IPS-15b (cell line): ENCODE results near the gene CMTM6.

ENCODE experiments used
- H3K27me3 ChIP-seq: one replicate; pipeline ENCODE4 v1.6.1; 2013; ENCODE audit warnings: low read length; ENCODE audit not compliant: control insufficient read depth, insufficient read depth
- H3K36me3 ChIP-seq: one replicate; pipeline ENCODE4 v1.6.1; 2013; ENCODE audit warnings: low read length; ENCODE audit not compliant: control insufficient read depth, insufficient read depth
- H3K4me1 ChIP-seq: one replicate; pipeline ENCODE4 v1.6.1; 2013; ENCODE audit warnings: mild to moderate bottlenecking, low read length; ENCODE audit not compliant: control insufficient read depth, insufficient read depth
- H3K4me3 ChIP-seq: one replicate; pipeline ENCODE4 v1.5.1; 2013; ENCODE audit warnings: low read depth, low read length
- H3K9ac ChIP-seq: one replicate; pipeline ENCODE4 v1.6.1; 2013; ENCODE audit warnings: low read depth, mild to moderate bottlenecking, low read length
- H3K9me3 ChIP-seq: one replicate; pipeline ENCODE4 v1.6.1; 2013; ENCODE audit warnings: mild to moderate bottlenecking, low read length; ENCODE audit not compliant: control insufficient read depth, insufficient read depth

The CMTM6 gene

GRCh38 chr3:32502118-32502945, at the start of gene CMTM6:
CMTM6 (minus strand) TSS chr3:32502852; CDS start chr3:32502745, 107 bp downstream.
- H3K36me3 ChIP-seq, result no peaks in the 10 kb centered on the region
- H3K9me3 ChIP-seq, result no peaks in the 10 kb centered on the region
- no peaks in the 10 kb centered on the region for H3K27me3 ChIP-seq
- peak within 1 kb of the TSS; percentile 68 for H3K9ac ChIP-seq
- peak within 1 kb of the TSS; percentile 88 for H3K4me3 ChIP-seq
- H3K4me1 ChIP-seq, result peaks cover 27% of the 10 kb centered on the region

- no peak overlapping the region for H3K9ac ChIP-seq
- H3K4me3 ChIP-seq, result no peak overlapping the region
- H3K36me3 ChIP-seq, result no peaks in the 10 kb centered on the region
- H3K9me3 ChIP-seq, result no peaks in the 10 kb centered on the region
- no peaks in the 10 kb centered on the region for H3K27me3 ChIP-seq
- peaks cover 4% of the 10 kb centered on the region for H3K4me1 ChIP-seq
Observed at GRCh38 chr3:32552013-32552412, 49.4 kb upstream of the CMTM6 start.

GRCh38 chr3:32551496-32551895, 48.8 kb upstream of the CMTM6 start:
- H3K4me1 ChIP-seq, result peaks cover 4% of the 10 kb centered on the region
- no peaks in the 10 kb centered on the region for H3K27me3 ChIP-seq
- H3K9me3 ChIP-seq, result no peaks in the 10 kb centered on the region
- no peaks in the 10 kb centered on the region for H3K36me3 ChIP-seq
- no peak overlapping the region for H3K9ac ChIP-seq
- H3K4me3 ChIP-seq, result no peak overlapping the region

GRCh38 chr3:32551087-32551486, 48.4 kb upstream of the CMTM6 start:
- Histone ChIP-seq H3K9me3 (no peaks in the 10 kb centered on the region), H3K4me3 (no peak overlapping the region), H3K36me3 (no peaks in the 10 kb centered on the region), H3K9ac (no peak overlapping the region), H3K27me3 (no peaks in the 10 kb centered on the region), H3K4me1 (peaks cover 4% of the 10 kb centered on the region)

GRCh38 chr3:32545305-32545704, 42.7 kb upstream of the CMTM6 start:
- Histone ChIP-seq H3K27me3 (no peaks in the 10 kb centered on the region), H3K36me3 (peaks cover 3% of the 10 kb centered on the region), H3K9ac (no peak overlapping the region), H3K4me3 (no peak overlapping the region), H3K9me3 (no peaks in the 10 kb centered on the region), H3K4me1 (peaks cover 4% of the 10 kb centered on the region)

- Histone ChIP-seq H3K4me1 (peaks cover 4% of the 10 kb centered on the region), H3K9ac (no peak overlapping the region), H3K36me3 (peaks cover 4% of the 10 kb centered on the region), H3K4me3 (no peak overlapping the region), H3K27me3 (no peaks in the 10 kb centered on the region), H3K9me3 (no peaks in the 10 kb centered on the region)
Observed at GRCh38 chr3:32544894-32545293, 42.2 kb upstream of the CMTM6 start.

GRCh38 chr3:32542807-32543206, 40.2 kb upstream of the CMTM6 start:
- Histone ChIP-seq H3K4me3 (no peak overlapping the region), H3K36me3 (peaks cover 4% of the 10 kb centered on the region), H3K9ac (no peak overlapping the region), H3K4me1 (no peaks in the 10 kb centered on the region), H3K9me3 (no peaks in the 10 kb centered on the region), H3K27me3 (no peaks in the 10 kb centered on the region)

GRCh38 chr3:32540899-32541298, 38.2 kb upstream of the CMTM6 start:
- peaks cover 4% of the 10 kb centered on the region for H3K36me3 ChIP-seq

GRCh38 chr3:32532434-32532833, 29.8 kb upstream of the CMTM6 start:
- Histone ChIP-seq H3K4me1 (no peaks in the 10 kb centered on the region), H3K9ac (no peak overlapping the region), H3K27me3 (no peaks in the 10 kb centered on the region), H3K36me3 (peaks cover 2% of the 10 kb centered on the region), H3K4me3 (no peak overlapping the region), H3K9me3 (no peaks in the 10 kb centered on the region)

More at GRCh38 chr3:32540899-32541298, 38.2 kb upstream of the CMTM6 start:
- Histone ChIP-seq H3K4me3 (no peak overlapping the region), H3K4me1 (no peaks in the 10 kb centered on the region), H3K9me3 (no peaks in the 10 kb centered on the region), H3K27me3 (no peaks in the 10 kb centered on the region), H3K9ac (no peak overlapping the region)

GRCh38 chr3:32531010-32531647, 28.5 kb upstream of the CMTM6 start:
- no peaks in the 10 kb centered on the region for H3K27me3 ChIP-seq
- no peaks in the 10 kb centered on the region for H3K4me1 ChIP-seq
- H3K9ac ChIP-seq, result no peak overlapping the region
- no peaks in the 10 kb centered on the region for H3K9me3 ChIP-seq
- H3K4me3 ChIP-seq, result no peak overlapping the region
- peaks cover 2% of the 10 kb centered on the region for H3K36me3 ChIP-seq

- Histone ChIP-seq H3K36me3 (peaks cover 2% of the 10 kb centered on the region), H3K9ac (no peak overlapping the region), H3K4me1 (no peaks in the 10 kb centered on the region)
Observed at GRCh38 chr3:32525720-32526119, 23.1 kb upstream of the CMTM6 start.

GRCh38 chr3:32522682-32523081, 20.0 kb upstream of the CMTM6 start:
- H3K4me3 ChIP-seq, result no peak overlapping the region
- H3K27me3 ChIP-seq, result no peaks in the 10 kb centered on the region
- no peak overlapping the region for H3K9ac ChIP-seq
- no peaks in the 10 kb centered on the region for H3K36me3 ChIP-seq
- no peaks in the 10 kb centered on the region for H3K4me1 ChIP-seq
- no peaks in the 10 kb centered on the region for H3K9me3 ChIP-seq

More at GRCh38 chr3:32525720-32526119, 23.1 kb upstream of the CMTM6 start:
- Histone ChIP-seq H3K27me3 (no peaks in the 10 kb centered on the region), H3K4me3 (no peak overlapping the region), H3K9me3 (no peaks in the 10 kb centered on the region)
